ES-I3 (cell line): ENCODE measurements around the gene SMARCC2.

ENCODE experiments used
- H3K36me3 ChIP-seq: 2 replicates; pipeline ENCODE4 v1.6.1; 2013; ENCODE audit warnings: mild to moderate bottlenecking, low read length, control low read depth, moderate library complexity; ENCODE audit not compliant: insufficient read depth
- H3K4me1 ChIP-seq: 2 replicates; pipeline ENCODE4 v1.6.1; 2013; ENCODE audit warnings: mild to moderate bottlenecking, control low read depth, low read length; ENCODE audit not compliant: insufficient read depth
- H3K9ac ChIP-seq: 2 replicates; pipeline ENCODE4 v1.6.1; 2013; ENCODE audit warnings: low read depth, mild to moderate bottlenecking, low read length, moderate library complexity
- H3K9me3 ChIP-seq: 2 replicates; pipeline ENCODE4 v1.6.1; 2013; ENCODE audit warnings: mild to moderate bottlenecking, low read length, moderate library complexity; ENCODE audit not compliant: control insufficient read depth, insufficient read depth

The SMARCC2 gene

GRCh38 chr12:56141946-56142784 is 47.1 kb downstream of the SMARCC2 start:
- peaks cover 40% of the 10 kb centered on the region for H3K36me3 ChIP-seq
- H3K9ac ChIP-seq = no peak overlapping the region
- H3K9me3 ChIP-seq = no peaks in the 10 kb centered on the region
- H3K4me1 ChIP-seq = no peaks in the 10 kb centered on the region

DNA sequence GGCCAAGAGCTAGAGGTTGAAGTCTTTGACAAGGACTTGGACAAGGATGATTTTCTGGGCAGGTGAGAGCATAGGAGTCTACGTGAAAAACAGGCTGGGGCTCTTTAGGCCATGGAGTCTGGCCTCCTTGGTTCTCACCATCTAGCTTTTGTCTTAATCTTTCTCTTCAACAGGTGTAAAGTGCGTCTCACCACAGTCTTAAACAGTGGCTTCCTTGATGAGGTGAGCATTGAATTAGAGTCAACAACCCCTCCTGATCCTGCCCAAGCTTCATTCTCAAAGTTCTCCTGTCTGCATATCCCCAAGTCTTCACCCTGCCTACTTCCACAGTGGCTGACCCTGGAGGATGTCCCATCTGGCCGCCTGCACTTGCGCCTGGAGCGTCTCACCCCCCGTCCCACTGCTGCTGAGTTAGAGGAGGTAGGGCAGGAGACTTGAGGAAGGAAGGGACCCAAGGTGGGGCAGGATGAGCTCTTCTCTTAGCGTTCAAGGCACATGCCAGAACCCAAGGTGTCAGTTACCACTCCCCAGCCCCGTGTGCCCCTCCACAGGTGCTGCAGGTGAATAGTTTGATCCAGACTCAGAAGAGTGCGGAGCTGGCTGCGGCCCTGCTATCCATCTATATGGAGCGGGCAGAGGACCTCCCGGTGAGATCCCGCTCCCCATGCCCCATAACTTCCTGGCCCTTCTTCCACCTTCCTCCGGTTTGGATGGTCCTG is 51.3 kb downstream of the SMARCC2 start:
- no peaks in the 10 kb centered on the region for H3K4me1 ChIP-seq
- H3K9me3 ChIP-seq = no peaks in the 10 kb centered on the region
- no peak overlapping the region for H3K9ac ChIP-seq
- peaks cover 41% of the 10 kb centered on the region for H3K36me3 ChIP-seq

DNA sequence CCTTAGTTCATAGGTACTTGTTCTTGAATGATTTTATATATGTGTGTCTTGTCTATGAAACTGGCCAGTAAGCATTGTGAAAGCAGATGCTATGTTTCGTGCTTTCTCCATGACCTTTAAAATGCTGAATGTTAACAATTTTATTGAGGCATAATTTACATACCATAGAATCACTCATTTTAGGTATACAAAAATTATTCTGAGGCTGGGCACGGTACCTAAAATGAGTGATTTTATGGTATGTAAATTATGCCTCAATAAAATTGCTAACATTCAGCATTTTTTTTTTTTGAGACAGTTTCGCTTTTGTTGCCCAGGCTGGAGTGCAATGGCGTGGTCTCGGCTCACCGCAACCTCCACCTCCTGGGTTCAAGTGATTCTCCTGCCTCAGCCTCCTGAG is 54.4 kb downstream of the SMARCC2 start:
- Histone ChIP-seq H3K9me3 (no peaks in the 10 kb centered on the region), H3K36me3 (peaks cover 51% of the 10 kb centered on the region), H3K4me1 (no peaks in the 10 kb centered on the region), H3K9ac (no peak overlapping the region)

DNA sequence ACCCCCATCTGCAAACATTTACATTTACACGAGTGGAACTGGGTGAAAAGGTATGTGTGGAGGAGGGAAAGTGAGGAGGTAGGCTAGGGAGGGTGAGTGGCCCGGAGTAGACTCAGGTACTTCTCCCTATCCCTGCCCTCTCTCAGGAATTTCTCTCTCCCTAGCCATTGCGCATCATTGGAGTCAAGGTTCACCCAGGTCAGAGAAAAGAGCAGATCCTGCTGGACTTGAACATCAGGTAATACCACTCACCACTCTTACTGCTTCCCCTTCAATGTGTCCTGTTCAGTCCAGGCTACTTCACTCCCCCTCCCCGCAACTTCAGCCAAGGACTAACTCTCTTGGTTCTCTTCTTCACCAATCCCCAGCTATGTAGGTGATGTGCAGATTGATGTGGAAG is 58.4 kb downstream of the SMARCC2 start:
- H3K36me3 ChIP-seq = peaks cover 27% of the 10 kb centered on the region
- H3K9me3 ChIP-seq = no peaks in the 10 kb centered on the region
- H3K4me1 ChIP-seq = peaks cover 9% of the 10 kb centered on the region
- no peak overlapping the region for H3K9ac ChIP-seq

GRCh38 chr12:56129942-56130495 is 59.3 kb downstream of the SMARCC2 start:
- Histone ChIP-seq H3K9me3 (no peaks in the 10 kb centered on the region), H3K4me1 (peaks cover 9% of the 10 kb centered on the region), H3K9ac (peak overlapping the region; percentile 76), H3K36me3 (peaks cover 27% of the 10 kb centered on the region)

DNA sequence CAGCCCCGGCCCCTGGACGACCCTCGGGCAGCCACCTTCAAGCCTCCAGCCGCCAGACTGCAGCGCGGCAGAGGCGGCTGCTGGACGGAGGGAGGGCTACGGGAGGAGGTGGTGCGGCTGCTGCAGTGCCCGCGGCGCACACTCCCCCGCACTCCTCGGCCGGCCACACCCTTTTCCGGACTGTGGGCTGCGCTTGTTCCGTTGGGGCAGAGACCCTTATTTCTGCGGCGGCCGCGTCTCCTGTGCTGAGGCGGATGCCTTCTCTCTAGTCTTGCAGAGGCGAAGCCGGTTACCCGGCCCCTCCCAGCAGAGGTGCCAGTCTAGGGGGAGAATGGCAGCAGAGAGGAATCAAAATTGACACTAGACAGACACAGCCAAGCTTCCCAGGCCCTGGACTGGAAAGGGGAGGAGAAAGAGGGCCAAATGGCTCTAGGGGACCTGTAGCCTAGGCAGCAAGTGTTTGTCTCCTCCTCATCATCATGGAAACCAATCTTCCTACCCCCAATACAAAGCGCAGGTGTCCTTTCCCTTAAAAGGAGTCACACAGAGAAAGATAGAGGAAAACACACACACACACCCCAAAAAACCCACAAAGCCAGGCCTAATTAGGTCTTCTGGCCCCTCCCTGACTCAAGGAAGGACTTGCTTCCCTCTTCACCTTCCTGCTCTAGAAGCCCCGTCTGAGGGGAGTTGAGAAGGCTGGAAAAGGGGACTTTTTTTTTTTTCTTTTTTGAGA is 59.9 kb downstream of the SMARCC2 start:
- peaks cover 27% of the 10 kb centered on the region for H3K36me3 ChIP-seq
- H3K4me1 ChIP-seq = peaks cover 9% of the 10 kb centered on the region
- H3K9ac ChIP-seq = peak overlapping the region; percentile 76
- H3K9me3 ChIP-seq = no peaks in the 10 kb centered on the region

GRCh38 chr12:56128670-56129205 is 60.5 kb downstream of the SMARCC2 start:
- Histone ChIP-seq H3K4me1 (peaks cover 9% of the 10 kb centered on the region), H3K9me3 (no peaks in the 10 kb centered on the region), H3K36me3 (peaks cover 21% of the 10 kb centered on the region), H3K9ac (peak overlapping the region; percentile 76)

DNA sequence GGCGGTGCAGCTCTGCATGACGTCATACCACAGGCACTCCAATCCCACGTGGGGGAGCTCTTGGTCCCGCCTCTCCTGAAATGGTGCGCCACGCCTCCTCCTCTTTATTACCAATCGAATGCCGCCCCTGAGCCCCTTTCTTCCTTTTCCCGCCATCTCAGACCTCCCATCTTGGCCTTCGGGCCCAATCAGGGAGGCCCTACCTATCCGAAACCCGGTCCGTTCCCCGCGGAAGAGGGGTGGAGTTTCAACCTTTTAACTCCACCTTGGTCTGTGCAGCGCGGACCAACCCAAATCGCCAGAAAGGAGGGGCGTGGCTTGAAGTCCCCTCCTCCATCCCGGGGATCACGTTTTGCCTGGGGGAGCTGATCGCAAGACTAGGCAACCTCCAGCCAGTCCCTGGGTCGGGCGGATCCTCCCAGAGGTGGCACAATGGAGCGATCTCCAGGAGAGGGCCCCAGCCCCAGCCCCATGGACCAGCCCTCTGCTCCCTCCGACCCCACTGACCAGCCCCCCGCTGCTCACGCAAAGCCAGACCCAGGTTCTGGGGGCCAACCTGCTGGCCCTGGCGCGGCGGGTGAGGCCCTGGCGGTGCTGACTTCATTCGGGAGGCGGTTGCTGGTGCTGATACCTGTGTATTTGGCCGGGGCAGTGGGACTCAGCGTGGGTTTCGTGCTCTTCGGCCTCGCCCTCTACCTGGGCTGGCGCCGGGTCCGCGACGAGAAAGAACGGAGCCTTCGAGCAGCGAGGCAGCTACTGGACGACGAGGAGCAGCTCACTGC is 61.2 kb downstream of the SMARCC2 start, which contains the start of gene ESYT1:
TSS of gene ESYT1 (plus strand) at position 380 of the 782 bp plus-strand sequence. CDS start at position 433, 53 bp downstream.
- Histone ChIP-seq H3K9me3 (no peaks in the 10 kb centered on the region), H3K4me1 (peaks cover 9% of the 10 kb centered on the region), H3K36me3 (peaks cover 16% of the 10 kb centered on the region), H3K9ac (peak within 1 kb of the TSS; percentile 76)

GRCh38 chr12:56127485-56127887 is 61.8 kb downstream of the SMARCC2 start:
- Histone ChIP-seq H3K36me3 (peaks cover 15% of the 10 kb centered on the region), H3K9ac (peak overlapping the region; percentile 57), H3K9me3 (no peaks in the 10 kb centered on the region), H3K4me1 (peaks cover 9% of the 10 kb centered on the region)

GRCh38 chr12:56126732-56127239 is 62.5 kb downstream of the SMARCC2 start:
- Histone ChIP-seq H3K36me3 (peaks cover 12% of the 10 kb centered on the region; the same call in 1 of the 2 replicates), H3K4me1 (peaks cover 9% of the 10 kb centered on the region), H3K9me3 (no peaks in the 10 kb centered on the region), H3K9ac (no peak overlapping the region)

- H3K36me3 ChIP-seq = no peaks in the 10 kb centered on the region
- H3K9me3 ChIP-seq = no peaks in the 10 kb centered on the region
- peaks cover 17% of the 10 kb centered on the region for H3K4me1 ChIP-seq
- no peak overlapping the region for H3K9ac ChIP-seq
Observed at GRCh38 chr12:56124133-56124532, 65.2 kb downstream of the SMARCC2 start.

DNA sequence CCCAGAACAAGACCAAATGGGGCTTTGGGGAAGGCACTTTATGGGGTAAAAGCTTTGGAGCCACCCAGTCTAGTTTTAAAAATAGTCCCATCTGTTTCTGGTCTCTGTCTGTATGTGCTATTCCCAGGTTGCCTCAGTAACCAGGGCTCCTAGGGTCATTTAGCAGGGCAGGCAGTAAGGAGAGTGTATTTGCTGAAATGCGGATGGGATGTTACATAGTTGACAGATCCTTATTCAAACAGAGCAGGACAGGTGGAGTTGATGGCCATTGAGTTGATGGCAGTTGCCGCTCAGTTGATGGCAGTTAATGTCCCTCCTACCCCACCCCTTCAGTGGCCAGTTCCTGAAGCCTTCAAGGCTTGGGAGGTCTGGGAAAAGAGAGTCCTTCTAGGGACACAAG is 66.6 kb downstream of the SMARCC2 start:
- H3K4me1 ChIP-seq = peaks cover 17% of the 10 kb centered on the region
- H3K9ac ChIP-seq = no peak overlapping the region
- H3K9me3 ChIP-seq = no peaks in the 10 kb centered on the region
- H3K36me3 ChIP-seq = no peaks in the 10 kb centered on the region

DNA sequence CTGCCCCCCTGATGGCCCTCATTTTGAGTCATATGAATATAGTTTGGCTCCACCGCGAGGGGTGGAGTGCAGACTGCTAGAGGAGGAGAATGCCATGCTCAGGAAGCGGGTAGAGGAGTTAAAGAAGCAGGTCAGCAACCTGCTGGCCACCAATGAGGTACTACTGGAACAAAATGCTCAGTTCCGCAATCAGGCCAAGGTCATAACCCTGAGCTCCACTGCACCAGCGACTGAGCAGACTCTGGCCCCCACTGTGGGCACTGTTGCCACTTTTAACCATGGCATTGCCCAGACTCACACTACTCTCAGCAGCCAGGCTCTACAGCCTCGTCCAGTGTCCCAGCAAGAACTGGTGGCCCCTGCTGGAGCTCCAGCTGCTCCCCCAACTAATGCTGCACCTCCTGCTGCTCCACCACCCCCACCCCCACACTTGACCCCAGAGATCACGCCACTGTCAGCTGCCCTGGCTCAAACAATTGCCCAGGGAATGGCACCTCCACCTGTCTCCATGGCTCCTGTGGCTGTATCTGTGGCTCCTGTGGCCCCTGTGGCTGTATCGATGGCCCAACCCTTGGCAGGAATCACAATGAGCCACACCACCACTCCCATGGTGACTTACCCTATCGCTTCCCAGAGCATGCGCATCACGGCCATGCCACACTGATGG is 67.9 kb downstream of the SMARCC2 start:
- H3K9me3 ChIP-seq = no peaks in the 10 kb centered on the region
- H3K36me3 ChIP-seq = peaks cover 3% of the 10 kb centered on the region; the same call in 1 of the 2 replicates
- no peak overlapping the region for H3K9ac ChIP-seq
- peaks cover 8% of the 10 kb centered on the region for H3K4me1 ChIP-seq
